HG03565 (cell line): ENCODE data around the gene FYN.

Experiments
- ATAC-seq: cut with Tn5 transposase; IDR thresholded peaks from one replicate; pipeline ENCODE4 v1.9.1; 2021; ENCODE audit warnings: mild to moderate bottlenecking, moderate library complexity; ENCODE audit not compliant: unreplicated experiment

The FYN gene

DNA sequence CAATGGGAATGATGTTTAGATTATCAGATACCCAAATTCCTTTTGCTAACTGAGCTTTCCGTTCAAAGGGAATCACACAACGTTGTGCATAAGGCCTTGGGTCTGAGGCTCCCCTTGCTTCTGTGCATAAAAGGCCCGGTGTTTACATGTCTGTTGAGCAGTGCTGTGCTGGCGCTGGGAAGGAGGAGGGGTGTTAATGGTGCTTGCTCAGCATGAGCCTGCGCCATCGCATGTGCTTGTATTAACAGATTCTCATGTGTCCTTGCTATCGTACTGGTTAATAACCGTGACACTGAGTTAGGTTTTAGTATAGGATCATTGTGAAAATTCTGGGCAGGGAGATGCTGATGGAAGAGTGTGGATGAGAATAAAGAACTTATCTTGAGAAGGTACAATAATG lies 205.3 kb downstream of the FYN start:
- no peak for ATAC-seq

DNA sequence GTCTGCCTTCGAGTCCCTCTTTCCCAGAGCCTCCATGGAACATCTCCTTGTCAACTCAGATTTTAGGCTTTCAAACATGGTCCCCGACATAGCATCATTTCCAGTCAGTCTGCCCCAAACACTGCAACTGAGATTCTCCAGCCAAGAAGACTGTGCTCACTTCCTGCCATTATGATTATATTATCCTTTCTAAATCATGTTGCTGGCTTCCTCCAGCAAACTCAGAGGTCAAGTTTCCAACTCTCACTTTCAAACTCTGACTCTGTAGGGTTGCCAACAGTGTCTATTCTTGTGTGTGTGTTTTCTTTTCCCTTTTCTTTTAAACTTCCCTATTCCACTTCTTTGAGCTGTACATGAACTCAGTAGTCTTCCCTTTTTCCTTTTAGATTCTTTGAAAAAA lies 206.4 kb downstream of the FYN start:
- no peak for ATAC-seq

DNA sequence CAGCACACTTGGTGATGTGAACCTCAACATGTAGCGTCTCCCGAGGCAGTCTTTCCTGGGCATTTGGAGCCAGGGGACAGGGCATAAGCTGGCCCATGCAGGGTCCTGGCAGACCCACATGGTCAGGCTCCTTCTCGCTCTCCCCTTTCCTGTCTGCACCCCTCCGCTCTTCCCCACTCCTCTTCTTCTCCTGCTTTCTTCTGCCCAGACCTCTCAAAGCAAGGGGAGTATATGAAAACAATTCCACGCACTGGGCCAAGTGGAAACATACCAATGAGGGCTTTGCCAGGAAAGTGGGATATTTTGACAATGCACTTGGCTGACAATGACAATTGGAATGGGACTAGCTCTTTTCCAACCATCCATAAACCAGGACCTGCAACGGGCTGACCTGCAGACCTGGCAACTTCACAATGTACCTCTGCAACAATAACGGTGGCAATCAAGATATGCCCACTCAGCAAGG lies 208.7 kb downstream of the FYN start:
- no peak for ATAC-seq

DNA sequence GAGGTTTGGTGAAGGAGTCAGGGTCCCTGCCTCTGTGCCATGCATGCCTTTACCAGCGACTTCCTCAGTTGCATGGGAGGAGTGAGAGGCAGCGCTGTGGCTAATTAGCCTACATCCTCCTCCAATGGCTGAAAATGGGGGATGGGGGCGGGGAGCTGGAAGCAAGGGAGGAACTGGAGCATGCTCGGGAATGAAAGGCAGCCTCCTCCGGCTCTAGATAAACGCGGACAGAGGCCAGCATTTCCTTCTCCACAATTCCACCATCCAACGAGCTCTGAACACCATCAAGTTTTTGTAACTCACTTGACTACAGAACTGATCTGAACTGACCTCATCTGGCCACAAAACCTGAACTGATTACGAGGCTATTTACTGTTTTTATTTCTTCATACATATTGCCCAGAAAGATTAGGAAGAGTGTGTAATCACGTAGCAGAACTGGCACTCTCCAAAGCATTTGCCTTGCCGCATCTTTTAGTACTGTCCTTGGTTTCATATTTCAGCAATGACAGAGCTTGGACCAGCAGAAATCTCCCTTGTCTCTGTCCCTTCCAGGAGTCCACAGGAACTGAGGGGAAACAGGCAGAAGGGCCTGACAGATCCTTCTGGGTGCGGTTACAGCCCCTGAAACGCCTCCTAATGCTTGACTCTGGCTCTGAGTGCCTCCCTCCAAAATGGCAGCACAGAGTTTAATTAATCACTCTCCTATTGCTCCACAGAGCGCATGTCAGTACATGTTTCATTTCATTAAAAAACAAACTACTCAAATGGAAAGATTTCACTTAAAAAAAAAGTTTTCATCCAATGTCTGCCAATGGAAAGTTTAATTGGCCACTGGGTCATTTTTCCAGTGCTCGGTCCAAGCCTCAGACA lies 209.3 kb downstream of the FYN start:
- no peak for ATAC-seq

DNA sequence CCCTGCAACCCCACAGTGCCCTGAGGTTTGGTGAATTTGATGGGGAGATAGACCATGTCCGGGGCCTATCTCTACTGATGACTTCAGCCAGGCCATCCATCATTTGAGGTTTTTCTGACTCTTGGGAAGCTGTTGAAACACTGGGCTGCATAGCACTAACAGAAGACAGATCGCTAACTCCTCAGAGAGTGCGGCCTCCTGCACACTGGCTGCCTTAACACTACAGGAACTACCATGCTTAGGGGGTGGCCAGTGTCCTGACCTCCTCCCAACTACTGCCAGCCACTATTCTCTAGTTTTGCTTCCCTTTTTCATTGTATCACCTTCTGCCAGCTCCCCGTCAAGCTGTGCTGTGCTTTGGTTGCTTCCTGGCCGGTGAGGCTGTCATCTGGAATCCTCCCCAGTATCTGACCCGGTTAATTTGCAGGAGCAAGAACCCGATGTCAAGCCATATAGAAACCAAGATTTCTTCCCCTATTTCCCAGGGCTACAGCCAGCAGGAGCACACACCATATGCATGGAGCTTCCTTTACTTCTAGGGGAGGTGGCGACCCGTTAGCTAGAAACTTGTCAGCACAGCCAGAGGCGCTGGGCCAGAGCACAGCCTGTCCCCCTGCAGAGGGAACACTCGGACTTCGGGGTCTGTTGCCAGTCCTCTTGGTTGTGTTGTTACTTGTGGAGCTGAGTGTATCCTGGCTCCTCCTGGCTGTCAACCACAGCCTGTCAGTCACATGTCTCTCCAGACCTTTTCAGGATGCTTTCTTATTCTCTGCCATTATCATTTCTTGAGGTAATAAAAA lies 210.3 kb downstream of the FYN start:
- no peak for ATAC-seq

DNA sequence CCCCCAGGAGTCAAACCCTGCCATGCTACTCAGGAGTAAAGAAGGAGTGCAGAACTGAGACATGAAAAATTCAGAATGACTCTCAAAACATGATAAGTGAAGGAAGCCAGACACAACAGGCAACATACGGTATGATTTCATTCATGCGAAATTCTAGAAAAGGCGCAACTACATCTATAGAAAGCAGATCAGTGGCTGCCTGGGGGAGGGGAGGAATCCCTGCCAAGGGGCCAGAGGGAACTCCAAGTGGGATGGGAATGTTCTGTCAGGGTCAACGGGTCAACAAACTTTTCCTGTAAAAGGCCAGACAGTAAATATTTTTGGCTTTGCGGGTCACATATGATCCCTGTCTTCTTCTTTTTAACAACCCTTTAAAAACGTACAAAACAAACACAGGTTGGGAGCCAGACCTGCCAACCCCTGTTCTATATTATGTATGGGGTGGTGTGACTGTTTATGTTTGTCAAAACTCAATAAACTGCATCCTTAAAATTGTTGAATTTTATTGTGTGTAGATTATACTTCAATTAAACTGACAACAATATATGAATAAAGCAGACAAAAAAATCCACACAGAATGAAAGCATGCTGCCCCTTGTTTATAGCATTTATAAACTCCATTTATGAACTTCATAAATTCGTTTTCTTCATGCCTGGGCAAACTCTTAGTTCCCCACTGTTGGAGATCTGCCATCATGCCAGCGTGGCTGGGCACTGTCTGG lies 211.0 kb downstream of the FYN start:
- no peak for ATAC-seq

DNA sequence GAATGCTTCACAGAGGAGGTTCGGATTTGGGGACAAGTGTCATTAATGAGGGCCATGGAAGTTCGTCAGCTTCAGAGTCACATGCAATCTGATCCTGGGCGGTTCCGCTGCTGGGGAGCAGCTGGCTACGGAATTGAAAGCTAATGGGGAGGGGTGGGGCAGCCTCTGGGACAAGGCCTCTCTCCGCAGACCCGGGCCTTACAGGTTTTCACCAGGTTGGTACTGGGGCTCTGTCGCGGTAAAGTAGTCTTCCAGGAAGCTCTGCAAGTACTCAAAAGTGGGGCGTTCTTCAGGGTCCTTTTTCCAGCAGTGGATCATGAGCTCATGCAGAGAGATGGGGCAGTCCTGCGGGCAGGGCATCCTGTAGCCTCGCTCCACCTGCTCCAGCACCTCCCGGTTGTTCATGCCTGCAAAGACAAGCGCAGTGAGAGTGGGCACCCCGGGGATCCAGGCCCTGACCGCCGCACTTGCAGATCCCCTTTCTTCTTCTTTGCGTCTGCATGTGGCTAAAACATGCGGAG lies 211.7 kb downstream of the FYN start:
- no peak for ATAC-seq

DNA sequence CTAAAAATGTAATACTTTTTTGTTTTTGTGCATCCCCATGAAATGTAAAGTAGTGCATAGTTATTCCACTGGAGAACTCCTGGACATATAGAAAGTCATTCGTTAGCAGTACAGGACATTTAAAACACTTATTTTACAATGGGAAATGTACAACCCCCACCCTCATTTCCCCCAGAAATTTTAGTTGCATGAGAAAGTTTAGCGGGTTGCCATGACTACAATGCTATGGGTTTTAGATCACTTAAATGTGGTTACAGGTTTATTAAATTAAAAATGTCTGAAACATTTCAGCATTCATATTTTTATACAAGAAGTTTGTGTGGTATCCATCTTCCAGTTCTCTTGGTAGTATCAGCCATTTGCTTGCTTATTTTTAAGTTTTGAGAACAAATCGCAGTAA lies 212.7 kb downstream of the FYN start:
- ATAC-seq = no peak

DNA sequence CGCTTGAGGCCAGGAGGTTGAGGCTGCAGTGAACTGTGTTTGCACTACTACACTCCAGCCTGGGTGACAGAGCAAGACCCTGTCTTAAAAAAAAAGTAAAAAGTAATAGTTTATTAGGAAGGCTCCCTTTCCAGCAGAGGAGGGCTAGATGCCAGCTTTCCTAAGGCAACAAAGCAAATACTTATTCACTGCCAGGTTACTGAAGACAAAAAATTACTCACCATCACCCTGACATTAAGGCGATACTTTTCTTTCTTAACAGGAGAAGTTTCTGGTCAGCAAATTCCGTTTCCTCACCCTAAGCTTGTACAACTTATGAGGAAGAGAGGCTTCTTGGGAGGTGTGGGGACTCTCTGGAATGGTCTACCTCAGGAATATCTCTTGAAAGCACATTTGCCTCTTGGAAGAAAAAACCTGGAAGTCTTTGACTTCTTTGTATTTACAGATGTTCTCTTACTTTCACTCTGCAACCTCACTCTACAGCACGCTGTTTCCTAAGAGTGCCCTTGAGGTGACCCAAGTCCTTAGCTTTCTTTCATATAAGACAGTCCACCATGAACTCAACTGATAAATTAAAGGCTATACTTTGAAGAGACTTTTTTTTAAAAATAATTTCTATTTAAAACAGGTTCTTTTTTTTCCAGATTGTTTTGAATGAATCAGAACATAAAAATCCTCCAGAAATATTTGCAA lies 214.6 kb downstream of the FYN start:
- no peak for ATAC-seq

DNA sequence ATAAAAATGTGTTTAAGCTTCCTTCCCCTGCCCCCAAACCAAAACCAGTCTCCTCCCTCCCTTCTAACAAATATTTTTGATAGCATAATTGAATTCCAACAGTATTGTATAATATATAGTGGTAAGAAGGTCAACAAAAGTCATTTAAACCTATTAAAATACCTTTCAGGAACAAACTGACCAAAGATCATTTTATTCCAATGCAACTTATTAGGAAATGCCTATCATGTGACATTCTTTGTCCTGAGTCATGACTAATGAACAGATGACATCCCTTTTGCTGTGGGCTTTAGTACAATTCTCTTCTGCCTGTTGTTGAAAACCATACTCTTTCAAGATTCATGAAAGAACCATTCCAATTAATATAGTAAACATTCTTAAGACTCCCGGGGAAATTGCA lies 216.1 kb downstream of the FYN start:
- no peak for ATAC-seq

DNA sequence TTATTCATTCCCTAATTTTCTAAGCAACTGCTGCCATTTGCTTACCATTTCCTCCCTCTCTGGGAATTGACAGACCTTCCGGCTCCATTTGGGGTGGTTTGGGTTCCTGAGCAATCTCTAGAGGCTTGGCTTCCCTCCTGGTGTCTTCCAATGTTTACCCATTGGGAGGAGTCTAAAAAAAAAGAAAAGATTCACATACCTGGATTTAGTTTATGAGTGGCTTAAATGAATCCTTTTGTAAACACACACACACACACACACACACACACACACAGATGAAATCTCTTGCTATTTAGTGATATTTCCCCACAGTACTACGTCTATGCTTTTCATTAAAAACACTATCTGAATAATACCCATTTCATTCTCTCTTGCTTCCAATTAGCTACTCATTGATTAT lies 219.3 kb downstream of the FYN start:
- no peak for ATAC-seq

DNA sequence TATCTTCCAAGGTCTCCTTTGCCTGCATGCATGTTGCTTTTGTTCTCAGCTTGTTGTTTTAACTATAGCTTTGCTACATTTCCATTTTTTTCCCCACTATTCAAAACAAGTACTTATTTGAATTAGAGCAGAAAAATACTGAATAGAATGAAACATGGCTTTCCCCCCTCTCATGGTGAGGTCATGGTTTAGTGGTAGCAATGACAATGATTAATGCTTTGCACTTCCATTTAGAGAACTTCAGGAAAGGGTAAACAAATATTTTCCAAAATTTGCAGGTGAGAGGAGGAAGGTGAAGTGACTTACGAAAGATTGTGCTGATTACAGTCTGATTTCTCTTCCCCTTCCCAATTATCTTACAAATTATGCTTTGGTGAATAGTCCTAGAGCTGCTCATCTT lies 219.8 kb downstream of the FYN start:
- no peak for ATAC-seq

DNA sequence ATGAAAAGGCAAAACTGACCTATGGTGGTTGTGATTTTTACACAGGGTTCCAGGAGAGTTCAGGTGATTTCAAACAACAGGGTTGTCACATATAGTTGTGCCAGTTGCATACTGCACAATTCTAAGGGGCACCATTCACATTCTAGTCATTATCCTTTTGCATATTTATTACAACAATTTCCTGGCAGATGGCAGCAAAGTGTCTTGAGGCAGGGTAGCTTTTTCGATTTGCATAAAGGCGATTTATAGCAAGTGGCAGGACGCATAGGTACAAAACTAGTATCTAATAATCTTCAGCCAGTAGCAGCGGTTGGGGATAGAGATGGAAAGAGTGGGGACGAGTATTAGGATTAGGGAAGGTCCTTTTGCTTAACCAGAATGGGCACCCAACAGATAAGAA lies 221.1 kb downstream of the FYN start:
- ATAC-seq = no peak

DNA sequence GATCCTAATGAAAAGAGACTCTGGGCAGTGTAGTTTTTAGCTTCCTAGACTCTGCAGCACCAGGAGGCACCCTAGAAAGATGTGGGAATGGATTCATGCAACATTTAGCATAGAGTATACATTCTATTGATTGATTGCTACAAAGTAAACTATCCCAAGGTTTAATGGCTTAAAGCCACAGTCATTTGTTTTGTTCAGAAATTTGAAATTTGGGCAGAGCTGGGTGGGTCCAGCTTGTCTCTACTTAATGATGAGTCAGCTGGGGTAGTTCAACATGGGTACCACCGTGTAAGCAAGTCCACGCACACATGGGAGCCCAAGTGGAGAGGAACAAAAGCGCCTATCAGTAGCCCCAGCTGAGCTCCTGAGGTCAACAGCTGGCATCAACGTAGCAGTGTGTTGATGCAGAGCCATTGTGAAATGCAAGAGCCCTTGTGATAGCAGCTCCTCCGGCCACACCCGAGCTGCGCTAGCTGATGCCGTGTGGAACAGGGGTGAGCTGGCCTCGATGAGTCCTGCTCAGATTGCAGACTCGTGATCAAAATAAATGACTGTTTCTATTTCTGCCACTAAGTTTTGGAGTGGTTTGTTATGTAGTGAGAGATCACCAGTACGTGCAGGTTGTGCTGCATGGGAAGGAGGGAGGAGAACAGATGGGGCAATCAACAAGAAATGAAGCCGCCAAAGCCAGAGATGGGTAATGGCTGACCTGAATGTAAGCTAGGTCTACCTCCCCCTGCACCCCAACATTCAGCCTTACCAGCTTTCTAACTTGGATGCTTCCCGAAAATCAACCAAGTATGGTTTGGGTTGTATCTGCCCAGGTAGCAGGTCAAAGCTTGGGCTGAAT lies 221.8 kb downstream of the FYN start:
- ATAC-seq = no peak

DNA sequence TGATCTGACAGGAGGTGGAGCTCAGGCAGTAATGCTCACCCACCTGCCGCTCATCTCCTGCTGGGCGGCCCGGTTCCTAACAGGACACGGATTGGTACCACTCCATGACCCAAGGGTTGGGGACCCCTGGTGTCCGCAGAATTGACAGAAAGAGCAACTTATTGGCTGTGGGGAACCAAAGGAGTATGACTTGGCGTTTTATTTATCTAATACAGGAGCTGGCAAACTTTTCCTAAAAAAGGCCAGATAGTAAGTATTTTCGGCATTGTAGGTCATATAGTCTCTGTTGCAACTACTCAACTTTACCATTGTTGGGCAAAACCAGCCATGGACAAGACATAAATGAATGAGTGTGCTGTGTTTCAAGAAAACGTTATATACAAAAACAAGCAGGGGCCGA lies 223.2 kb downstream of the FYN start:
- no peak for ATAC-seq

DNA sequence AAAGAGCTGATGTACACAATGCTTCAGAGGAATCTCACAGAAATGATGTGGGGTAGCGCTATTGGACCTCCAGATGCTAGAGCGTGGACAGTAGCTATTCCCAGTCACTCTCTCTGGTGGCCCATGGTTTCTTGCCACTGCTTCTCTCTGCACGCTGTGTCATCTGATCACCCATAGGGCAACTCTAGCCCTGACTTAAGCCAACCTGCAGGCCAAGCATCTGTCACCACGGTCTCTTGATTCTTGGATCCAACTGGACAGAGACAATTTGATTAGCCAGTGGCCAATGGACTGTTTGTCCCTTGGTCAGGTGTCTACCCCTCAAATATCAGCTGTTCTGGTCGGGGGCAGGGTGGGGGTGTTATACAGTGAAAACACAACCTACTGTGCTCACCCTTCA lies 225.2 kb downstream of the FYN start:
- no peak for ATAC-seq

DNA sequence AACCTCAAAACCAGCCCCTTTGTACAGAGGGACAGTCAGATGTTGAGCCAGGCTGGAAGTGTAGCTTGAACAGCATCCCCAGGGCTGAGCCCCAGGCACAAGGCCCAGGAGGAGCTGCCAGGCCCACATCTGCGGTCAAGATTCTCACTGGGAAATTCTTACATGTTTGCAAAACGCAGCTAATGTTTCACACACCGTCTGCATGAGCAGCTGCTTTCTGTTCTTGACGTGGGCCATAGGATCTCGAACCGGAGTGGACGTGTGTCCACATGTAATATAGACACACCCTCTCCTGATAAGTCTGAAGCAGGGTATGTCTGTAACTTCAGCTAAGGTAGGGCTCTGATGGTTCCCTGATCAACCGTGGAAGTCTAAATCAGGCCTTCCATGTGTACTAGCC lies 226.3 kb downstream of the FYN start:
- ATAC-seq = no peak

DNA sequence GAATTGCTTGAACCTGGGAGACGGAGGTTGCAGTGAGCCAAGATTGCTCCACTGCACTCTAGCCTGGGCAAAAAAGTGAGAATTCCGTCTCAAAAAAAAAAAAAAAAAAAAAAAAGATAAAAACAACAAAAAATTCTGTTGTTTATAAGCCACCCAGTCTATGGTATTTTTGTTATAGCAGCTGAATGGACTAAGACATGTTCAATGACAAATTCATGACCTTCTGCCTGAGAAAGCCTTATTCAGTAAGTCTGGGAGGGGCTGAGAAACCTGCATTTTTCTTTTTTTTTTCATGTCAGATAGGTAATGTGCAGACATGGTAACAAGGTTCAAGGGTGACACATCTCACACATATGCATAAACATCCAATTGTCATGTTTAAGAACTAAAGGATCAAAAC lies 227.2 kb downstream of the FYN start:
- ATAC-seq = no peak

DNA sequence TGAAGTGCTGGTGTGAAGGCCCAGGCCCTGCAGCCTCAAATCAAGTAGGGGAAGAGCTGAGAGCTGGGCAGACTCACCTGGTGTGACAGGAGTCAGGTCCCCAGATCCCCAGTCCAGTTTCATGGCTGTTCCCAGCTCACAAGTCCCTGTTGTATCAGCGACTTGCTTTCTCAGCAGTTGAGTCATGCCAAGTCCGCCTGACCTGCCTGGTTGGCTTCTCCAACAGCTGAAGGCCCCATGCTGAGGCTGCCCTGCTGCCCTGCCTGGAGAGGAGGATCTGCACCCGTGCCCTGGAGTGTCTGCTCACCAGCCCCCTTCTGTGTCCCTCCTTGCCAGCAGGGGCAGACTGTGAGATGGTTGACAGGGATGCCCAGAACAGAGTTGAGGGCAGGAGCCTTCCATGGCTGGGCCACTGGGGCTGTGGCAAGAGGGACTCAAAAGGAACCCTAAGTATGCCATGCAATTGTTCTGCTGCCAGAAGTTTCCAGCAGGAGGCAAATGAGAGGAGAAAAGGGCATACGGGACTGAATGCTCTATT lies 228.3 kb downstream of the FYN start:
- ATAC-seq = no peak
